GM21619 (cell line): ENCODE results near the gene BHMT.
"Not testable (repeated sequence)": the region's sequence is repeated elsewhere in the genome, so short reads cannot be mapped to it uniquely, and the experiment has no call there.

Source experiments
- ATAC-seq: cut with Tn5 transposase; IDR thresholded peaks from one replicate; pipeline ENCODE4 v1.9.1; 2021; ENCODE audit not compliant: unreplicated experiment

The BHMT gene

GRCh38 chr5:79171635-79172245 lies 60.1 kb downstream of the BHMT start:
- no peak for ATAC-seq

- no peak for ATAC-seq
Observed at GRCh38 chr5:79172269-79172668, 60.7 kb downstream of the BHMT start.

- ATAC-seq: no peak
Observed at GRCh38 chr5:79173626-79174025, 62.0 kb downstream of the BHMT start.

GRCh38 chr5:79180449-79180848 lies 68.8 kb downstream of the BHMT start:
- not testable (repeated sequence) for ATAC-seq

- ATAC-seq: no peak
Observed at GRCh38 chr5:79181419-79182022, 69.9 kb downstream of the BHMT start.
